ENCODE results near the gene LBR.

The LBR gene

GRCh38 chr1:225406976-225407725 is 20.7 kb downstream of the LBR start:
- TF ChIP-seq ZFP3 (CRISPR knock-in tag; IDR thresholded peaks at IDR 0.05), result no peak
- TF ChIP-seq, protein P1, sequence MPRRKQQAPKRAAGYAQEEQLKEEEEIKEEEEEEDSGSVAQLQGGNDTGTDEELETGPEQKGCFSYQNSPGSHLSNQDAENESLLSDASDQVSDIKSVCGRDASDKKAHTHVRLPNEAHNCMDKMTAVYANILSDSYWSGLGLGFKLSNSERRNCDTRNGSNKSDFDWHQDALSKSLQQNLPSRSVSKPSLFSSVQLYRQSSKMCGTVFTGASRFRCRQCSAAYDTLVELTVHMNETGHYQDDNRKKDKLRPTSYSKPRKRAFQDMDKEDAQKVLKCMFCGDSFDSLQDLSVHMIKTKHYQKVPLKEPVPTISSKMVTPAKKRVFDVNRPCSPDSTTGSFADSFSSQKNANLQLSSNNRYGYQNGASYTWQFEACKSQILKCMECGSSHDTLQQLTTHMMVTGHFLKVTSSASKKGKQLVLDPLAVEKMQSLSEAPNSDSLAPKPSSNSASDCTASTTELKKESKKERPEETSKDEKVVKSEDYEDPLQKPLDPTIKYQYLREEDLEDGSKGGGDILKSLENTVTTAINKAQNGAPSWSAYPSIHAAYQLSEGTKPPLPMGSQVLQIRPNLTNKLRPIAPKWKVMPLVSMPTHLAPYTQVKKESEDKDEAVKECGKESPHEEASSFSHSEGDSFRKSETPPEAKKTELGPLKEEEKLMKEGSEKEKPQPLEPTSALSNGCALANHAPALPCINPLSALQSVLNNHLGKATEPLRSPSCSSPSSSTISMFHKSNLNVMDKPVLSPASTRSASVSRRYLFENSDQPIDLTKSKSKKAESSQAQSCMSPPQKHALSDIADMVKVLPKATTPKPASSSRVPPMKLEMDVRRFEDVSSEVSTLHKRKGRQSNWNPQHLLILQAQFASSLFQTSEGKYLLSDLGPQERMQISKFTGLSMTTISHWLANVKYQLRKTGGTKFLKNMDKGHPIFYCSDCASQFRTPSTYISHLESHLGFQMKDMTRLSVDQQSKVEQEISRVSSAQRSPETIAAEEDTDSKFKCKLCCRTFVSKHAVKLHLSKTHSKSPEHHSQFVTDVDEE (CRISPR knock-in tag; IDR thresholded peaks at IDR 0.05), result no peak
- TF ChIP-seq CSDC2 (CRISPR knock-in tag; IDR thresholded peaks at IDR 0.05), result no peak

DNA sequence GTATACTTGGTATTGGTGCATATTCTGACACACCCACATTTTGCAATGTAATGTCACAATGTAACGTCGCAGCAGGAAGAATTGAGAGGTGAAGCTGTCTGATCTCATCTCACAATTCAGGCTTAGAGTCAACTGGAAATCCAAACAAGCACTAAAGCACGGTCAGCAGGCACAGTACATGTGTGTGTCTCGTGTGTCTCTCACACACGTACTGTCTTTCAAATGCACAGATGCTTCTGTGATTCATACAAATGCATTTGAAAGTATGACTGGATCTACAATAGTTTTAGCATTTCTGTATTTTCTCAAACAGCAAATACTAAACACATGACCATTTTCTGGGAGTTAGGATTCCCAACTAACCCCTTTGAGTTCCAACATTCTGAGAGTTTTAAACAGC is 26.9 kb downstream of the LBR start:
- TF ChIP-seq ESRRG (CRISPR knock-in tag; IDR thresholded peaks at IDR 0.05) (no peak), ISL1 (CRISPR knock-in tag; IDR thresholded peaks at IDR 0.05) (no peak), ZFP3 (CRISPR knock-in tag; IDR thresholded peaks at IDR 0.05) (no peak), TCF4 (CRISPR knock-in tag; IDR thresholded peaks at IDR 0.05; ENCODE audit: borderline replicate concordance) (no peak), TOX (CRISPR knock-in tag; IDR thresholded peaks at IDR 0.05; ENCODE audit: borderline replicate concordance) (no peak), RARB (CRISPR knock-in tag; IDR thresholded peaks at IDR 0.05) (no peak), ZNF8 (CRISPR knock-in tag; IDR thresholded peaks at IDR 0.05) (no peak), BACH2 (CRISPR knock-in tag; IDR thresholded peaks at IDR 0.05; ENCODE audit: borderline replicate concordance) (no peak), ZFP30 (CRISPR knock-in tag; IDR thresholded peaks at IDR 0.05) (no peak), ZNF565 (CRISPR knock-in tag; conservative IDR thresholded peaks at IDR 0.05; ENCODE audit: low read depth) (no peak), CSDC2 (CRISPR knock-in tag; IDR thresholded peaks at IDR 0.05) (no peak), ARNTL (CRISPR knock-in tag; IDR thresholded peaks at IDR 0.05; ENCODE audit: borderline replicate concordance, low read depth) (no peak), OSR1 (CRISPR knock-in tag; IDR thresholded peaks at IDR 0.05) (no peak), ZNF70 (CRISPR knock-in tag; IDR thresholded peaks at IDR 0.05) (no peak), GLIS3 (CRISPR knock-in tag; IDR thresholded peaks at IDR 0.05) (no peak), CSRNP3 (CRISPR knock-in tag; IDR thresholded peaks at IDR 0.05) (no peak)
- no peak for ATAC-seq

More at GRCh38 chr1:225406976-225407725, 20.7 kb downstream of the LBR start:
- ATAC-seq, result no peak

DNA sequence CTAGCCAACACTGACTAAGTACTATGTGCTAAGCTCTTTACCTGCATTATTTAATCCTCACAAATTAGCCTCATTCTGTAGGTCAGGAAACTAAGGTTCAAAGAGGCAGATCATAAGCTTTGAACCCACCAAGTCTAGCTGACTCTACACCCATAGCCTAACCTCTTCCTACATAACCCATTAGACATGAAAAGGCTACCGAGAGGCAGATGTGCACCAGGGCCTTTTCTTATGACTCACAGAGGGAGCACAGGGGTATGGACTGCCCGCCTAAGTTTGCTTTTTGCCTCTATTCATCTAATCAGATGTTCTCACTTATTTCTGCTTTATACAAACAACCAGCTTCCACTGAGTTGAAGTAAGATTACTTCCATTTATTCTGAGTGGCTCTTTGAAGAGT is 31.5 kb downstream of the LBR start:
- no peak for ATAC-seq
- TF ChIP-seq, protein P2, sequence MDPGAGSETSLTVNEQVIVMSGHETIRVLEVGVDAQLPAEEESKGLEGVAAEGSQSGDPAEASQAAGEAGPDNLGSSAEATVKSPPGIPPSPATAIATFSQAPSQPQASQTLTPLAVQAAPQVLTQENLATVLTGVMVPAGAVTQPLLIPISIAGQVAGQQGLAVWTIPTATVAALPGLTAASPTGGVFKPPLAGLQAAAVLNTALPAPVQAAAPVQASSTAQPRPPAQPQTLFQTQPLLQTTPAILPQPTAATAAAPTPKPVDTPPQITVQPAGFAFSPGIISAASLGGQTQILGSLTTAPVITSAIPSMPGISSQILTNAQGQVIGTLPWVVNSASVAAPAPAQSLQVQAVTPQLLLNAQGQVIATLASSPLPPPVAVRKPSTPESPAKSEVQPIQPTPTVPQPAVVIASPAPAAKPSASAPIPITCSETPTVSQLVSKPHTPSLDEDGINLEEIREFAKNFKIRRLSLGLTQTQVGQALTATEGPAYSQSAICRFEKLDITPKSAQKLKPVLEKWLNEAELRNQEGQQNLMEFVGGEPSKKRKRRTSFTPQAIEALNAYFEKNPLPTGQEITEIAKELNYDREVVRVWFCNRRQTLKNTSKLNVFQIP (CRISPR knock-in tag; IDR thresholded peaks at IDR 0.05; ENCODE audit: borderline replicate concordance, low read depth), result no peak
- no peak for TF ChIP-seq BACH2 (CRISPR knock-in tag; IDR thresholded peaks at IDR 0.05; ENCODE audit: borderline replicate concordance)
- TF ChIP-seq ISL1 (CRISPR knock-in tag; IDR thresholded peaks at IDR 0.05), result no peak
- TF ChIP-seq ARNTL (CRISPR knock-in tag; IDR thresholded peaks at IDR 0.05; ENCODE audit: borderline replicate concordance, low read depth), result no peak
- TF ChIP-seq TCF4 (CRISPR knock-in tag; IDR thresholded peaks at IDR 0.05; ENCODE audit: borderline replicate concordance), result no peak
- no peak for TF ChIP-seq ZFP3 (CRISPR knock-in tag; IDR thresholded peaks at IDR 0.05)
- no peak for TF ChIP-seq TOX (CRISPR knock-in tag; IDR thresholded peaks at IDR 0.05; ENCODE audit: borderline replicate concordance)
- TF ChIP-seq ZC3H10 (CRISPR knock-in tag; IDR thresholded peaks at IDR 0.05), result no peak
- TF ChIP-seq CSRNP3 (CRISPR knock-in tag; IDR thresholded peaks at IDR 0.05), result no peak
- no peak for TF ChIP-seq CSDC2 (CRISPR knock-in tag; IDR thresholded peaks at IDR 0.05)
- TF ChIP-seq ESRRG (CRISPR knock-in tag; IDR thresholded peaks at IDR 0.05), result no peak
- no peak for TF ChIP-seq PATZ1 (CRISPR knock-in tag; IDR thresholded peaks at IDR 0.05; ENCODE audit: borderline replicate concordance)
- no peak for TF ChIP-seq RARB (CRISPR knock-in tag; IDR thresholded peaks at IDR 0.05)
- TF ChIP-seq, protein P1 (CRISPR knock-in tag; IDR thresholded peaks at IDR 0.05), result no peak
- no peak for TF ChIP-seq ZFP30 (CRISPR knock-in tag; IDR thresholded peaks at IDR 0.05)
- no peak for TF ChIP-seq ZNF70 (CRISPR knock-in tag; IDR thresholded peaks at IDR 0.05)
- TF ChIP-seq CREB5 (CRISPR knock-in tag; IDR thresholded peaks at IDR 0.05; ENCODE audit: low read depth), result no peak
